ENCODE measurements around the gene IFNL4.
A peak's percentile ranks its signal among the peaks of the same experiment; 100 is the strongest.
"Not testable (repeated sequence)": the region's sequence is repeated elsewhere in the genome, so short reads cannot be mapped to it uniquely, and the experiment has no call there.

Gene IFNL4

DNA sequence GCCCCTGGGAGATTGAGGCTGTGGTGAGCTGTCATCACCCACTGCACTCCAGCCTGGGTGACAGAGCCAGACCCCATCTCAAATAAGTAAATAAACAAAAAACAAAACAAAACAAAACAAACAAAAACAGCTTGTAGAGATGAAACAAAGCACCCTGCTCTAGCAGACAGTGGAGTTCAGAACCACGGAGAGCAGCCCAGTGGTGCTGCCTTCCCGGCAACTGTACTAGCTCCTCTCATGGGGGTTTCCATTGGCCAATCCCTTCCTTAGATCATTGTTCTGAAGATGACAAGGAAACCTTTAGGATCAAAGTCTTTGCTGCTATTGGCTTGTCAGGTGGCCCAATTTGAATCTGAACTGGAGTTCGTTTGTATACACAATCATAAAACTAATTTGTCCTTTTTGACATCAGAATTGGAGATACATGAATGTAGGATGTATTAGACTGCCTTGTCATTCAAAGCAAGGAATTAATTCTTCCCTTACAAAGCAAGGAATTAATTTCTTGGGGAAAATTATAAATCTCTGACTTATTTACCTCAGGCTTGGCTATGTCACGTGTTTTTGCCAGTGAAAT lies 24.9 kb downstream of the IFNL4 start:
- TF ChIP-seq, protein P1, sequence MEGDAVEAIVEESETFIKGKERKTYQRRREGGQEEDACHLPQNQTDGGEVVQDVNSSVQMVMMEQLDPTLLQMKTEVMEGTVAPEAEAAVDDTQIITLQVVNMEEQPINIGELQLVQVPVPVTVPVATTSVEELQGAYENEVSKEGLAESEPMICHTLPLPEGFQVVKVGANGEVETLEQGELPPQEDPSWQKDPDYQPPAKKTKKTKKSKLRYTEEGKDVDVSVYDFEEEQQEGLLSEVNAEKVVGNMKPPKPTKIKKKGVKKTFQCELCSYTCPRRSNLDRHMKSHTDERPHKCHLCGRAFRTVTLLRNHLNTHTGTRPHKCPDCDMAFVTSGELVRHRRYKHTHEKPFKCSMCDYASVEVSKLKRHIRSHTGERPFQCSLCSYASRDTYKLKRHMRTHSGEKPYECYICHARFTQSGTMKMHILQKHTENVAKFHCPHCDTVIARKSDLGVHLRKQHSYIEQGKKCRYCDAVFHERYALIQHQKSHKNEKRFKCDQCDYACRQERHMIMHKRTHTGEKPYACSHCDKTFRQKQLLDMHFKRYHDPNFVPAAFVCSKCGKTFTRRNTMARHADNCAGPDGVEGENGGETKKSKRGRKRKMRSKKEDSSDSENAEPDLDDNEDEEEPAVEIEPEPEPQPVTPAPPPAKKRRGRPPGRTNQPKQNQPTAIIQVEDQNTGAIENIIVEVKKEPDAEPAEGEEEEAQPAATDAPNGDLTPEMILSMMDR (IDR thresholded peaks at IDR 0.05) = no peak
- TF ChIP-seq ZFX (IDR thresholded peaks at IDR 0.05; ENCODE audit: borderline replicate concordance) = no peak
- no peak overlapping the region for H3K27ac ChIP-seq

DNA sequence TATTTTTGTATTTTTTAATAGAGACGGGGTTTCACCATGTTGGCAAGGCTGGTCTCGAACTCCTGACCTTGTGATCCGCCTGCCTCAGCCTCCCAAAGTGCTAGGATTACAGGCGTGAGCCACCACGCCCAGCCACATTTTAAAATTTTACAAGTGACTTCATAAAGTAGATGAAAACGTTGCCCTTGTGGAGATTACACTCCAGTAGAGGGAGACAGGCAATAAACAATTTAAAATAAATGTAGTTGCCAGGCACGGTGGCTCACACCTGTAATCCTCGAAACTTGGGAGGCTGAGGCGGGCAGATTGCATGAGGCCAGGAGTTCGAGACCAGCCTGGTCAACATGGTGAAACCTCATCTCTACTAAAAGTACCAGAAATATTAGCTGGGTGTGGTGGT lies 29.5 kb downstream of the IFNL4 start:
- not testable (repeated sequence) for H3K27ac ChIP-seq

DNA sequence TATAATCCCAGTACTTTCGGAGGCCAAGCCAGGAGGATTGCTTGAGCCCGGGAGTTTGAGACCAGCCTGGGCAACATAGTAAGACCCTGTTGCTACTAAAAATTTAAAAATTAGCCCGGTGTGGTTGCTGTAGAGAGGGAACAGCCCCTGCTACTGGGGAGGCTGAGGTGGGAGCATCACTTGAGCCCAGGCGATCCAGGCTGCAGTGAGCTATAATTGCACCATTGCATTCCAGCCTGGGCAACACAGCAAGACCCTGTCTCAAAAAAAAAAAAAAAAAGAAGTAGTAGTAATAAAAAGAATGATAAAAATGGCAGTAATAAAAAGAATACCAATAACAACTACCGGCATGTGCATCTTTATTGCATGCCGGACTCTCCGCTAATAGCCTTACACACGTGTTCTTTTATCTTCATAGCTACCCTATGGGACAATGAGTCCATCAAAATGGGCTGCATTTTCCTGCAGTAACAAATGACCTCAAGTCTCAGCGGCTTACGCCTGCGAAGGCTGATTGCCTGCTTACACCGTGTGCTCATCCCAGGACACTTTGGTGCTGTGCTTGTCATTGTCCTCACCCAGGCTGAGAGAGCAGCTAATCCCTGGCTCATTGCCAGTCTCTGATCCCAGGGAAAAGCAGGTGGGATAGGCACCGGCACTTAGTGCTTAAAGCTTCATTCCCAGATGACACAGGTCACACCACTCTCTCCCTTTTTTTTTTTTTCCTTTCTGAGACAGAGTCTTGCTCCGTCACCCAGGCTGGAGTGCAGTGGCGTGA lies 30.2 kb downstream of the IFNL4 start:
- no peak for TF ChIP-seq ZFX (IDR thresholded peaks at IDR 0.05; ENCODE audit: borderline replicate concordance)
- TF ChIP-seq, protein P1 (IDR thresholded peaks at IDR 0.05) = no peak

DNA sequence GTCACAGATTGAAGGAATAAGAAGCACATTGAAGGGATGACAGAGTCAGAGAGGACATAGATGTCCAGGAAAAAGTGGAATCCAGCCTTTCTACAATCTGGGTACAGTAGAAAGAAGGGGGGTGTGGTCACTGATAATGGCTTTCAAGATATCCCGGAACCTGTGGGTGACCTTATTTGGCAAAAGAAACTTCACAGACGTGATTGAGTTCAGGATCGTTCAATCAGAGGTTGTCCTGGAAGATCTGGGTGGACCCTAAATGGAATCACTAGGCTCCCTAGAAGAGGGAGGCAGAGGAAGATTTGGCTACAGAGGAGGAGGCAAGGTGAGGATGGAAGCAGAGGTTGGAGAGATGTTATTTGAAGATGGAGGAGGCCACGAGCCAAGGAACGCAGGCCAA lies 31.6 kb downstream of the IFNL4 start:
- no peak for TF ChIP-seq ZFX (IDR thresholded peaks at IDR 0.05; ENCODE audit: borderline replicate concordance)
- TF ChIP-seq, protein P1 (IDR thresholded peaks at IDR 0.05) = no peak
- no peak overlapping the region for H3K27ac ChIP-seq

More for the DNA sequence above, 30.2 kb downstream of the IFNL4 start:
- no peak overlapping the region for H3K27ac ChIP-seq

DNA sequence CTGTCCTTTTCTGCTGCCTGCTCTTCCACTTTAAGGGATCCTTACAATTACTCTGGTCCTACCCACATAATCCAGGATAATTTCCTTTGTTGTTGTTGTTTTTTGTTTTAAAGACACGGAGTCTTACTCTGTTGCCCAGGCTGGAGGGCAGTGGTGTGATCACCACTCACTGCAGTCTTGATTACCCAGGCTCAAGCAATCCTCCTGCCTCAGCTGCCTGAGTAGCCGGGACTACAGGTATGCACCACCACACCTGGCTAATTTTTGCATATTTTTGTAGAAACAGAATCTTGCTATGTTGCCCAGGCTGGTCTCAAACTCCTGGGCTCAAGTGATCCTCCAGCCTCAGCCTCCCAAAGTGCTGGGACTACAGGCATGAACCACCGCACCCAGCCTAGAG lies 33.3 kb downstream of the IFNL4 start:
- not testable (repeated sequence) for H3K27ac ChIP-seq

DNA sequence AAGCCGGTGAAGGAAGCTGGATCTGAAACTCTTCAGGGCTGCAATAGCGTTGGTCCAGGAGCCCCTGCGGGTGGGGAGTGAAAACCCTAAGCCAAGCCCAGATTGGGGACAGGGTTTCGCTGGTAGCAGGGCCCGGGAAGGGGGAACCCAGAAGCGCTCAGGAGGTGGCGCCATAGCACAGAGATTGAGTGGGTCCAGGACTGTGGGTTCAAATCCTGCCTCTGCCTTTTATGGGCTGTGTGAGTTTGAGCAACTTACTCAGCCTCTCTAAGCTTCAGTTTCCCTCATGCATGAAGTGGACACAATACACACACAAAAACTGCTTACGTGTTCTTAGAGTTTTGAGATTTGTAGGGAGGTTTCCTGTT lies 36.3 kb downstream of the IFNL4 start:
- no peak overlapping the region for H3K27ac ChIP-seq
- no peak for TF ChIP-seq ZFX (IDR thresholded peaks at IDR 0.05; ENCODE audit: borderline replicate concordance)
- TF ChIP-seq, protein P1 (IDR thresholded peaks at IDR 0.05) = peak; percentile 37

DNA sequence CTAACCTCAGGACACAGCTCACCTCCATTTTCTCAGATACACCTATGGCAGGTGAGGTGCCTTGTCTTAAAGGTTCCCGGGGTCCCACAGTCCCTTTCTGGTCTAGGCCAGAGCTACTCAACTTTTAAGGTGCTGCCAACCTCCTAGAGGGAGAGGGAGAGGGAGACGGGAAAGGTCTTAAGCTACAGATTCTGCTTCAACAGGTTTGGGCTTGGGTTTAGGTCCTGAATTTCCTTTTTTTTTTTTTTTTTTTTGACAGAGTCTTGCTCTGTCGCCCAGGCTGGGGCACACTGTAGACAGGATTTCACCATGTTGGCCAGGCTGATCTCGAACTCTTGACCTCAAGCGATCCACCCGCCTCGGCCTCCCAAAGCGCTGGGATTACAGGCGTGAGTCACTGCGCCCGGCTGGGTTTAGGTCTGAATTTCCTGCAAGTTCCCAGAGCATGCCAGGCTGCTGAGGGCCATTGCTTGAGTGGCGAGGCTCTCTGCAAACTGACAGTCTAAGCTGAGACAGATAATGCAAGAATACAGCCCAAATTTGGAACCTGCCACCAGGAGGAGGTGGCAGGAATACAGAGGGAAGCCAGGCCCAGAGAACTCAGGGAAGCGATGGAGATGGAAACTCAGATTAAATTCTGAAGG lies 36.8 kb downstream of the IFNL4 start:
- TF ChIP-seq ZFX (IDR thresholded peaks at IDR 0.05; ENCODE audit: borderline replicate concordance) = no peak
- TF ChIP-seq, protein P1 (IDR thresholded peaks at IDR 0.05) = no peak
- no peak overlapping the region for H3K27ac ChIP-seq

DNA sequence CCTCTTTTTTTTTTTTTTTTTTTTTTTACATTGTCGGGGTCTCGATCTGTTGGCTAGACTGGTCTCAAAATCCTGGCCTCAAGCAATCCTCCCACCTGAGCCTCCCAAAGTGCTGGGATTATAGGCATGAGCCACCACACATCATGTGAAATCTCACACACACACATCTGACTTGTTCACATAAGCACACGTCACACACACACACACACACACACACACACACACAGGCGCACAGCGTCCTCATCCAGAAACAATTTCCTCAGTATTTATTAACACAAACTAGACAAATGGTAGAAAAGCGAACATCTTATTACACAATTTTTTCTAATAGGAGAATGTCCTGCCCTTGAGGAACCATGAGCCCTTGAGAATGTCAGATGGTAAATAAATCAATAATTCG lies 39.5 kb downstream of the IFNL4 start:
- TF ChIP-seq ZFX (IDR thresholded peaks at IDR 0.05; ENCODE audit: borderline replicate concordance) = no peak
- TF ChIP-seq, protein P1 (IDR thresholded peaks at IDR 0.05) = no peak
- no peak overlapping the region for H3K27ac ChIP-seq
